Smooth muscle cell (in vitro differentiated cells): Measurements from ENCODE around the gene RPL7A. TPM values are rescaled to one million over a fixed set of nuclear protein-coding genes. Genes with fewer than 3 reads are reported as not detected.
A peak's percentile ranks its signal among the peaks of the same experiment; 100 is the strongest.

ENCODE experiments used
- DNase-seq: peaks from one replicate; lab custom pipeline; 2025; ENCODE audit not compliant: unreplicated experiment; lab: John Stamatoyannopoulos, UW
- H2AFZ ChIP-seq: fragments of 200-600 bp; sonication (generic); 2 replicates; pipeline ENCODE4 v1.6.0; 2016; ENCODE audit warnings: antibody characterized with exemption, low read depth, mild to moderate bottlenecking
- H3F3A ChIP-seq: fragments of 200-600 bp; sonication (generic); 2 replicates; pipeline ENCODE4 v1.6.0; 2017; ENCODE audit warnings: antibody characterized with exemption, low read depth
- H3K27ac ChIP-seq: fragments of 200-600 bp; sonication (generic); 2 replicates; pipeline ENCODE4 v1.5.1; 2016; ENCODE audit warnings: low read depth, mild to moderate bottlenecking
- H3K27me3 ChIP-seq: fragments of 200-600 bp; sonication (generic); 2 replicates; pipeline ENCODE4 v1.6.1; 2016; ENCODE audit warnings: low read depth, mild to moderate bottlenecking
- H3K36me3 ChIP-seq: fragments of 200-600 bp; sonication (generic); 2 replicates; pipeline ENCODE4 v1.5.1; 2016; ENCODE audit warnings: low read depth
- H3K4me1 ChIP-seq: fragments of 200-600 bp; sonication (generic); 2 replicates; pipeline ENCODE4 v1.5.1; 2016; ENCODE audit warnings: low read depth
- H3K4me2 ChIP-seq: fragments of 200-600 bp; sonication (generic); 2 replicates; pipeline ENCODE4 v1.6.0; 2016; ENCODE audit warnings: mild to moderate bottlenecking
- H3K4me3 ChIP-seq: fragments of 200-600 bp; sonication (generic); 2 replicates; pipeline ENCODE4 v1.5.1; 2016; ENCODE audit warnings: mild to moderate bottlenecking
- H3K79me2 ChIP-seq: fragments of 200-600 bp; sonication (generic); 2 replicates; pipeline ENCODE4 v1.6.0; 2016; ENCODE audit warnings: low read depth, mild to moderate bottlenecking
- H3K9ac ChIP-seq: fragments of 200-600 bp; sonication (generic); 2 replicates; pipeline ENCODE4 v1.6.0; 2016; ENCODE audit warnings: low read depth
- H3K9me3 ChIP-seq: fragments of 200-600 bp; sonication (generic); replicated peaks from 2 replicates; pipeline ENCODE4 v1.5.1; 2016; ENCODE audit warnings: low read depth
- H4K20me1 ChIP-seq: fragments of 200-600 bp; sonication (generic); 2 replicates; pipeline ENCODE4 v1.6.0; 2016; ENCODE audit warnings: low read depth
- WGBS: methylation state at CpG from one replicate; pipeline ENCODE4 v1.1.7; 2016; ENCODE audit warnings: low lambda C conversion rate; 5-methylcytosine and 5-hydroxymethylcytosine counted together
- polyA plus RNA-seq: library from polyadenylated mRNA; unstranded; fragments of >200 nt; fragmentation: Nextera tagmentation; extraction: Ambion mirVana; gene quantifications from 2 replicates; pipeline ENCODE4 v1.2.1, GENCODE V29; 2016
- total RNA-seq: library from RNA; depleted of rRNA; stranded (reverse); fragments of >200 nt; gene quantifications from 2 replicates; pipeline ENCODE4 v1.2.3, GENCODE V29; 2014
- TF ChIP-seq, protein P1 (sequence below): fragments of 200-600 bp; sonication (generic); IDR thresholded peaks from 2 replicates; pipeline ENCODE4 v1.5.1; 2017; ENCODE audit warnings: borderline replicate concordance, mild to moderate bottlenecking, antibody characterized with exemption; ENCODE audit not compliant: insufficient read depth, poor library complexity, severe bottlenecking

RPL7A gene
- total and polyA plus RNA-seq, 2 experiments from 2014 or later = 372 to 1,254 TPM

DNA sequence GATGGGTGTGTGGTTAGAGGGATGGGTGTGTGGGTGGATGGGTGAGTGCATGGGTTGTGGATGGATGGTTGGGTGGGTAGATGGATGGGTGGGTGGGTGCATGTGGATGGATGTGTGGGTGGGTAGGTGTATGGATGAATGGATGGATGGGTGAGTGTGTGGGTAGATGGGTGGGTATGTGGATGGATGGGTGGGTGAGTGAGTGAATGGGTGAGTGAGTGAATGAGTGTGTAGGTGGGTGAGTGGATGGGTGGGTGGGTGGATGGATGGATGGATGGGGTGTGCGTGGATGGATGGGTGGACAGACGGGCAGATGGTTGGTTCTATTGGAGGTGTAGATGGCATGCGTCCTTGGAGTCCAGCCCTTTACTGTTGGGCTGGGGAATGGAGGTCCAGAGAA is 45.4 kb downstream of the RPL7A start:
- no peaks in the 10 kb centered on the region for H3K27me3 ChIP-seq
- TF ChIP-seq, protein P1, sequence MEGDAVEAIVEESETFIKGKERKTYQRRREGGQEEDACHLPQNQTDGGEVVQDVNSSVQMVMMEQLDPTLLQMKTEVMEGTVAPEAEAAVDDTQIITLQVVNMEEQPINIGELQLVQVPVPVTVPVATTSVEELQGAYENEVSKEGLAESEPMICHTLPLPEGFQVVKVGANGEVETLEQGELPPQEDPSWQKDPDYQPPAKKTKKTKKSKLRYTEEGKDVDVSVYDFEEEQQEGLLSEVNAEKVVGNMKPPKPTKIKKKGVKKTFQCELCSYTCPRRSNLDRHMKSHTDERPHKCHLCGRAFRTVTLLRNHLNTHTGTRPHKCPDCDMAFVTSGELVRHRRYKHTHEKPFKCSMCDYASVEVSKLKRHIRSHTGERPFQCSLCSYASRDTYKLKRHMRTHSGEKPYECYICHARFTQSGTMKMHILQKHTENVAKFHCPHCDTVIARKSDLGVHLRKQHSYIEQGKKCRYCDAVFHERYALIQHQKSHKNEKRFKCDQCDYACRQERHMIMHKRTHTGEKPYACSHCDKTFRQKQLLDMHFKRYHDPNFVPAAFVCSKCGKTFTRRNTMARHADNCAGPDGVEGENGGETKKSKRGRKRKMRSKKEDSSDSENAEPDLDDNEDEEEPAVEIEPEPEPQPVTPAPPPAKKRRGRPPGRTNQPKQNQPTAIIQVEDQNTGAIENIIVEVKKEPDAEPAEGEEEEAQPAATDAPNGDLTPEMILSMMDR = no peak
- no peaks in the 10 kb centered on the region for H3F3A ChIP-seq
- H3K36me3 ChIP-seq = no peaks in the 10 kb centered on the region
- no peaks in the 10 kb centered on the region for H3K4me1 ChIP-seq
- no peaks in the 10 kb centered on the region for H4K20me1 ChIP-seq
- H3K4me2 ChIP-seq = no peak overlapping the region
- H3K4me3 ChIP-seq = no peak overlapping the region
- 100% methylated on average over 1 of the region's 3 CpGs for WGBS
- H3K79me2 ChIP-seq = no peaks in the 10 kb centered on the region
- H3K9me3 ChIP-seq = no peaks in the 10 kb centered on the region
- no peak overlapping the region for H3K27ac ChIP-seq
- DNase-seq = no peak
- no peak overlapping the region for H2AFZ ChIP-seq
- H3K9ac ChIP-seq = no peak overlapping the region

DNA sequence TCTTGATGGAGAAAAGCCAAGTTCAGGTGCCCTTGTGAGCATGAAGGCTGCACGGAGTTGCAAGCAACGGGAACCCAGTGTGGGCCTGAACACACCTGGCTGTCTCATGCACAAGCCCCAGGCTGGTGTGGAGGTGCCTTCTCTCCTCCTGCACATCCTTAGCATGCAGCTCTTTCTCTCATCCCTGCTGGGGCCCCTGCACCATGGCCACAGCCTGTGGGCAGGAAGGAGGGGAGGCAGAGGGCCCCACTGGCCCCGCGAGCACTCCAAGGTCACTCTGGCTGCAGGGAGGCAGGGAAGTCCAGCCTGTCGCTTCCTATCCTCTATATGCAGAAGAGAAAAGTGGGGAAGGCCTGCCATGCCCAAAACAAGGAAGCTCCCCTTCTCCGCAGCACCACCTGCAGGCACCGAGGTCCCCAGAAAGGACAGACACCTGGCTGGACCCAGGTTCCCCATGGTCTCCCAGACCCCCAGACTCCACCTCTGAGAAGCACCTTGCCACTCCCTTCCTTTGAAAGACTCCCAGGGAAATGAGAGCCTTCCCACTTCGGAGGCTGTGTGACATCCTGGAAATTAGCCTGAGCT is 46.8 kb downstream of the RPL7A start:
- TF ChIP-seq, protein P1 = no peak
- no peak overlapping the region for H3K9ac ChIP-seq
- no peaks in the 10 kb centered on the region for H3F3A ChIP-seq
- DNase-seq = no peak
- H3K27me3 ChIP-seq = no peaks in the 10 kb centered on the region
- H3K27ac ChIP-seq = no peak overlapping the region
- 74% methylated on average over 8 of the region's 8 CpGs for WGBS
- no peaks in the 10 kb centered on the region for H3K79me2 ChIP-seq
- H3K4me2 ChIP-seq = no peak overlapping the region
- no peaks in the 10 kb centered on the region for H3K36me3 ChIP-seq
- no peak overlapping the region for H3K4me3 ChIP-seq
- H4K20me1 ChIP-seq = no peaks in the 10 kb centered on the region
- no peaks in the 10 kb centered on the region for H3K9me3 ChIP-seq
- H3K4me1 ChIP-seq = no peaks in the 10 kb centered on the region
- H2AFZ ChIP-seq = no peak overlapping the region

DNA sequence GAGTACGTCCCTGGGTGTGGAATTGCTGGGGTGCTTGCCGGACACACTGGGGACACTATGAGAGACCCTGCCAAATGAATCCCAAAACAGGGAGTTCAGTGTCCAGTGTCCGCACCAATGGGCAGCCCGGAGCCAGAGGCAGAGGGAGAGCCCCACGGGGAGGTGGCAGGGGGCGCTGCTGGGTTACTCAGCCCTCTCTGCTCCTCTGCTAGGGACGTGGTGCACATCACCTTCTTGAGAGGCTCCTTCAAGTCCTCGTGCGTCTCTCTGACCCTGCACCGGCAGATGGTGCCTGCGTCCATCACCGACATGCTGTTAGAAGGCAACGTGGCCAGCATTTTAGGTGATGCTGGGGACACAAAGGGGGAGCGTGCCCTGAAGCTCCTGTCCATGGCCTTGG is 48.9 kb downstream of the RPL7A start:
- H3K27me3 ChIP-seq = no peaks in the 10 kb centered on the region
- H3K9me3 ChIP-seq = no peaks in the 10 kb centered on the region
- no peaks in the 10 kb centered on the region for H3K36me3 ChIP-seq
- TF ChIP-seq, protein P1 = peak; percentile 27
- no peak overlapping the region for H2AFZ ChIP-seq
- no peak overlapping the region for H3K9ac ChIP-seq
- H3K79me2 ChIP-seq = no peaks in the 10 kb centered on the region
- 52% methylated on average over 14 of the region's 14 CpGs for WGBS
- no peak overlapping the region for H3K27ac ChIP-seq
- H3K4me2 ChIP-seq = no peak overlapping the region
- H4K20me1 ChIP-seq = no peaks in the 10 kb centered on the region
- H3F3A ChIP-seq = no peaks in the 10 kb centered on the region
- no peak overlapping the region for H3K4me3 ChIP-seq
- DNase-seq = no peak
- H3K4me1 ChIP-seq = no peaks in the 10 kb centered on the region

DNA sequence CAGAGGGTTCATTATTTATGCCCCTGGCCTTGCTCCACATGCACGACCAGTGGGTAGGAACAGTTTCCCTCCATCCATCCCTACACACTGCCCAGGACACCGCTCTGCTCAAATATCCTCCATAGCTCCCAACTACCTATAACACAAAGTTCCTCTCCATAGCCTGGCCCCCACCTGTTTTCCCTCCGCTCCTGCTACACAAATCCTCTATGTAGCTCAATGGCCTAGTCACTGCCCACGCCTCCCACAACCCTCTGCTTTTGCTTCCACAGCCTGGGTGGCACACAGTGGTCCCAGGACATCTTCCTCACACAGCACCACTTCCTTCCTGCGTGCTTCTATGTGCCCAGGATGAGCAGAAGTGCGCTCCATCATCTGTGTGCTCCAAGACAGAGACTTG is 49.4 kb downstream of the RPL7A start:
- H3K36me3 ChIP-seq = no peaks in the 10 kb centered on the region
- DNase-seq = no peak
- no peak overlapping the region for H3K27ac ChIP-seq
- H3K9ac ChIP-seq = no peak overlapping the region
- no peak overlapping the region for H2AFZ ChIP-seq
- H3K79me2 ChIP-seq = no peaks in the 10 kb centered on the region
- no peak overlapping the region for H3K4me2 ChIP-seq
- TF ChIP-seq, protein P1 = no peak
- H3K4me1 ChIP-seq = no peaks in the 10 kb centered on the region
- H3F3A ChIP-seq = no peaks in the 10 kb centered on the region
- no peaks in the 10 kb centered on the region for H3K9me3 ChIP-seq
- H3K27me3 ChIP-seq = no peaks in the 10 kb centered on the region
- 92% methylated on average over 6 of the region's 6 CpGs for WGBS
- no peaks in the 10 kb centered on the region for H4K20me1 ChIP-seq
- H3K4me3 ChIP-seq = no peak overlapping the region
